HG03196 (cell line): Measurements from ENCODE around the gene KCNJ13.

Source experiments
- ATAC-seq: cut with Tn5 transposase; IDR thresholded peaks from one replicate; pipeline ENCODE4 v1.9.1; 2021; ENCODE audit not compliant: unreplicated experiment

The KCNJ13 gene

DNA sequence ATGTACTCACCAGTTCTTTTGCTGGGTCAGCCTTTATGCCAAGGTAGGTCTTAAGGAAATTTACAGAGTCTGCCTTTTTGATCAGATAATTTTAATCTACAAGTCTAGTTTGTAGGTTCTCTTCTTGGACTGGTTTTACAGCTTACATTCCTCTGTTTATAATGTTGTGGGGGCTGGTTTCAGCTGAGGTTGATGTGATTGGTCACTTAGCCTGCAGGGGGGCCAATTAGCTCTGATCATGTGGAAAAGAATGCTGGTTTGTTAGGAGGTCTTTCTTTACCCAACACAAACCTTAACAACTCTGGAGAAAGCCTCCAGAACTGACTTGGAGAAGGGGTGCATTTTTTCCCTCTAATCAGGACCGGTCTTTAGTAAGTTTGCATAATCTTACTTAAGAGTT lies at the start of gene KCNJ13:
Gene KCNJ13, minus strand, starts transcription at position 131 of the 400 bp plus-strand sequence. CDS start 5,203 bp downstream, outside the sequence.
- ATAC-seq, result no peak

- no peak for ATAC-seq
Measured at GRCh38 chr2:232817756-232818155, 41.4 kb upstream of the KCNJ13 start.

DNA sequence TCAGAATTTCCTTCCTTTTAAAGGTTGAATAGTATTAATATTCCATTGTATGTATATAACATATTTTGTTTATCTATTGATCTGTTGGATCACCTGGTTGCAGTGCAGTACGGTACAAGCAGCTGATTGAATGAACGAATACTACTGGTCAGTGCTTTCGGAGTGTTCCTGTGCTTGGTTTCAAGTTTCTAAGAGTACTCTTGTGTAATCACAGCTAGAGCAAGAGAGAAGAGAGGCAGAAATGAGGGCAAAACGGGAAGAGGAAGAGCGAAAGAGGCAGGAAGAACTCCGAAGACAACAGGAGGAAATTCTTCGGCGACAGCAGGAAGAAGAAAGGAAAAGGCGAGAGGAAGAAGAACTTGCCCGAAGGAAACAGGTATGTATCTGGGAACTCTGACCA lies 40.3 kb upstream of the KCNJ13 start:
- no peak for ATAC-seq

GRCh38 chr2:232815569-232815968 lies 39.2 kb upstream of the KCNJ13 start:
- no peak for ATAC-seq

- ATAC-seq, result no peak
Measured at GRCh38 chr2:232810444-232810843, 34.1 kb upstream of the KCNJ13 start.

DNA sequence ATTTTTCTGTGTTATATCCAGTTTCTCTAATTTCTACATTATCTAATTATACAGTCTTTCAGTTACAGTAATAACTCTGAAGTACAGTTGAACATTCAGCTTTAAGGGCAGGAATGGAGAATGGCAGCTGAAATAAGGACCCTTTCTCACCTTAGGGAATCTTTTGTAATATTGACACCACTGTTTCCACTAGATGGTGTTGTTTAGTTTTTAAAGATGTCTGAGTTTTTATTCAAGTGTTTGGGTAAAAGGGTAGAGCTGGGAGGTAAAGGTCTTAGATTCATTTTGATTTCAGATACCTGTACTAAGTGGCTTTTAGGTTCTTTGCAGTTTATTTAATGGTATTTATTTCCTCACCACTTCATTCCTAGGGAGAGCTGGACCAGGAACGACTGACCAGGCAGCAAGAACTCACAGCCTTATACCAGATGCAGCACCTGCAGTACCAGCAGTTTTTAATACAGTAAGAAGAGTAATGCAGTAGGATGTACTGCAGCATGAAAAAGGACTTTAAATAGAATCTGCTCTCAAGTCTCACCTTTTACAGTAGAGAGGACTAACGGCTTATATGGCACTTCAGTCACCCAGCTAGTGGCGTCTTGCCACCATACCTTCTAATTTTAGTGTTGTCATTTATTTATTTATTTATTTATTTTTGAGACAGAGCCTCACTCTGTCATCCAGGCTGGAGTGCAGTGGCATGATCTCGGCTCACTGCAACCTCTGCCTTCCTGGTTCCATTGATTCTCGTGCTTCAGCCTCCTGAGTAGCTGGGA lies 33.2 kb upstream of the KCNJ13 start:
- ATAC-seq, result no peak

DNA sequence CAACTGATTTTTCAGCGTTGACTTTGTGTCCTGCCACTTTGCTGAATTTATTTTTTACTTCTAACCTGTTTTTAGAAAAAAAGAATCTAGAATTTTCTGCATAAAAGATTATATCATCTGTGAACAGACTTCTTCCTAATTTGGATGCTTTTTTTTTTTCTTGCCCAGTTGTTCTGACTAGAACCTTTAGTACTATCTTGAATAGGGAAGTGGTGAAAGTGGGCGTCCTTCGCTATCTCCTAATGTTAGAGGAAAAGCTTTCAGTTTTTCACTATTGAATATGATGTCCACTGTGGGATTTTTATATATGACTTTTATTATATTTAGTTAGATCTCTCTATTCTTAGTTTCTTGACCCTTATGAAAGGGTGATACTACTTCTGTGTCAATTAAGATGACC lies 25.7 kb upstream of the KCNJ13 start:
- no peak for ATAC-seq

GRCh38 chr2:232800166-232800565 lies 23.8 kb upstream of the KCNJ13 start:
- no peak for ATAC-seq

DNA sequence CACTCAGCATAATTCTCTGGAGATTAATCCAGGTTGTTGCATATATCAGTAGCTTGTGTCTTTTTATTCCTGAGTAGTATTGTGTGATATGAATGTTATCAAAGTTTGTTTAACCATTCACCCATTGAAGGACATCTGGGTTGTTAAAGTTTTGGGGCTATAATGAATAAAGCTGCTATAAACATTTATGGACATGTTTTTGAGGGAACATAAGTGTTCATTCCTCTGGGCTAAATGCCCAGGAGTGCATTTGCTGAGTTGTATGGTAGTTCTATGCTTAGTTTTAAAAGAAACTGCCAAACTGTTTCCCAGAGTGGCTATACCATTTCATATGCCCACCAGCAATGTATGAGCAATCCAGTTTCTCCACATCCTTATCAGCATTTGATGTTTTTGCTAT lies 21.8 kb upstream of the KCNJ13 start:
- no peak for ATAC-seq

DNA sequence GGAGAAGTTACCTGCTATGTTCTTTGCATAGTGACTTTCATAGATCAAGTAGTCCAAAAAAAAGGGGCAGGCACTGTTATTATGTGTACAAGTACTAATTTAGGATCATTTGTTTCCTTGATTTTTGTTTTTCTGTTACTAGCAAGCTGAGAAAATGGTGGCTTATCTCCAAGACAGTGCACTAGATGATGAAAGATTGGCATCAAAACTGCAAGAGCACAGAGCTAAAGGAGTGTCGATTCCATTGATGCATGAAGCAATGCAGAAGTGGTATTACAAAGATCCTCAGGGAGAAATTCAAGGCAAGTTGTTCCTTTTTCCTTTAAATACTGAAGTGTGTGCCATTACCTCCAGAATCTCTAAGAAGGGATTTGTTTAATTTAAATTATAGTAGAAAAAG lies 19.6 kb upstream of the KCNJ13 start:
- ATAC-seq, result no peak

DNA sequence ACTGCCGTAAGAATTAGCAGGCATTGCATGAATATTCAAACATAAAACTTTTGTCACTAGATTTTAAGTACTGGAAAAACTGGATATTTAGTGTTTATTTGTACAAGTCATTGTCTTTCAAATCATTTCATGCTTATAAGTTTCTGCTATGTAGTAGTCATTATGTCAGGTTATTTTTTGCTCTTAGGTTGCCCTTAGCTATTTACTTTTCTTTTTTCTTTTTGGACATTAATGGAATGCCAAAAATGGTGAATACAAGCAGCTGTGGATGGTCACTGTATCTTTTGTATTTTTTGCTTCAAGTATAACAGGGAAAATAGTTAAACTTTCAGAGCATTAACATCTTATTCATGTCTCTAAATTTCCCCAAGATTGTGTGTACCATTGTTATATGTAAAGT lies 18.6 kb upstream of the KCNJ13 start:
- no peak for ATAC-seq

DNA sequence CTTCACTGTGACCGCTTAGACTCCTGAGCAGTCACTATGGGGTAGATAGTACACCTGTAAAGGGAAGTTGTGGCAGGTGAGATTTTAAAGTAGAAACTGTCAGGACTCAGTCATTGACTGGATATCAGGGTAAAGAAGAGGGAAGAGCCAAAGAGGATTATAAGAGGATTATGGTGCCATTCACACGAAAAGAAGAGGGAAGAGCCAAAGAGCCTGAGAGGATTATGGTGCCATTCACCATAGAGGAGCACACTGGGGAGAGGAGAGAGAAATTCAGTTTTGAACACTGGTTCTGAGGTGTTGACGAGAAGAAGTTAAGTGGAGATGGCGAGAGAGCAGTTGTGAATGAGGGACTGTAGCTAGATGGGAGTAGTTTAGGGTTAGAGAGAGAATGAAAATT lies 16.9 kb upstream of the KCNJ13 start:
- ATAC-seq, result no peak

- ATAC-seq, result no peak
Measured at GRCh38 chr2:232791518-232791917, 15.2 kb upstream of the KCNJ13 start.

GRCh38 chr2:232789082-232789481 lies 12.7 kb upstream of the KCNJ13 start:
- no peak for ATAC-seq

DNA sequence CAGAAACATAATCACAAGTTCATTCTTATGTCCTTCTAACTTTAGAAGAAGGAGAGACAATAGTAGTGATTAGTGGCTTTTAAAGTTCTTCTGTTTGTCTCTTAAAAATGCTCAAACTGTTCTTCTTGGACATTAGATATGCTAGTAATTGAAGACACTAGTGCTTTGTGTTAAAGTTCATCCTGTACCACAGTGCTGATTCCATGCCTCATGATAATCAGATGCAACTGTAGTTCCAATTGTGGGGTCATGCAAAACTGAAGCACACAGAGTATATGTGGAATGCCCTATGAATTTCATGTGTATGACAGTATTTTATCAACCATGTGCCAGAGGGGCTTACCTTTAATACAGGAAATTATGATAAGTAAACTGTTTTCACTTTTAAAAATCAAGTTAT lies 11.4 kb upstream of the KCNJ13 start:
- no peak for ATAC-seq

DNA sequence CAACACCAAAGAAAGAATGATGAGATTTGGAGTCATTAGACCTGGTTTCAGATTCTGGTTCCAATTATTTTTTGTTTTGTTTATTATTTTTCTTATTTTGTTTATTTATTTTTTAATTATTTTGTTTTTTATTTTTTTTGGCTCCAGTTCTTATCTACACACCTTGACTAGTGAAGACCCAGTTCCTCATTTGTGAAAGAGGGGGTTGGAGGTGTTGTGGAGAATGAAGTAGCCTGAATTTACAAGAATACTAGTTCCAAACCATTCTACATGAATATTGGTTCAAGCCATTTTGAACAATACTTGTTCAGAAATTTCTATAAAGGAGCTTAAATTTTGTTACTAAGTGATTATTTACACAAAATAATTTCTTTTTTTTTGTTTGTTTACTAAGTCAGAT lies 6.9 kb upstream of the KCNJ13 start:
- ATAC-seq, result no peak

GRCh38 chr2:232781765-232782164 lies 5.4 kb upstream of the KCNJ13 start:
- peak; percentile 93 for ATAC-seq

- ATAC-seq, result no peak
Measured at GRCh38 chr2:232779934-232780333, 3.6 kb upstream of the KCNJ13 start.

DNA sequence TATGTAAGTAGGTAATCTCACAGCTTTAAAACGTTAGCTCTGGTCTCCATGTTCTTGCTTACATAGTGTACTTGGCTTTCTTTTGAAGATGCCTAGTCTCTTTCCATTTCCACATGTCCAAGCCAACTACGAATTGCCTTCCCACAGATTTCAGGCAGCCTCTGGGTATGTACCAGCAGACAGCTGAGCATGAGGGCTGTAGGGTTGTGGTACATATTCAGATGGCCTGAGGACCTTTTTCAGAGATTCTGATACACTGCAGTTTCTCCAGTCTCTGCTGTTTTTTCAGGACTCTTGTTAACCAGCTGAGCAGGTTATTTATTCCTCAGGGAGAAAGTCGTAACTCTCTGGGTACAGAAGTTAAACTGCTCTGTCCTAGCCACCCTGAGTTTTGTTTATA lies 3.1 kb upstream of the KCNJ13 start:
- no peak for ATAC-seq

DNA sequence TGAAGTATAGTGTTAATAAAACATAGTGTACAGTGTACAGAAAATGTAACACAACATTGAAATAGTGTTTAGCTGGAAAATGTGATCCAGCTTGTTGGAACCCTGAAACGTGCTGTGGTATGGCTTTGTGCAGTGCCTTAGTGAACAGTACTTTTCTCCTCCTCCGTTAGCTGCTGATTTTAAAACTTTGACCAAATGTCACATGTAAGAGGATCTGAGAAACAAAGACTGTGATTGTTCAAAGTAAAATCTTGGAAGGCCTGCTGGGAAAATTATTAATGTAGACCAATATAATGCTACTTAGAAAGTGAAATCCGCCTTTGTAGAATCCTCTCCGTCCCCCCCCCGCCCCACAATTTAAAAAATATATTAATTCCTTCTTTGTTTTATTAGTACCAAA lies 911 bp upstream of the KCNJ13 start:
- no peak for ATAC-seq

GRCh38 chr2:232773815-232774214 lies 2.5 kb downstream of the KCNJ13 start:
- ATAC-seq, result no peak

DNA sequence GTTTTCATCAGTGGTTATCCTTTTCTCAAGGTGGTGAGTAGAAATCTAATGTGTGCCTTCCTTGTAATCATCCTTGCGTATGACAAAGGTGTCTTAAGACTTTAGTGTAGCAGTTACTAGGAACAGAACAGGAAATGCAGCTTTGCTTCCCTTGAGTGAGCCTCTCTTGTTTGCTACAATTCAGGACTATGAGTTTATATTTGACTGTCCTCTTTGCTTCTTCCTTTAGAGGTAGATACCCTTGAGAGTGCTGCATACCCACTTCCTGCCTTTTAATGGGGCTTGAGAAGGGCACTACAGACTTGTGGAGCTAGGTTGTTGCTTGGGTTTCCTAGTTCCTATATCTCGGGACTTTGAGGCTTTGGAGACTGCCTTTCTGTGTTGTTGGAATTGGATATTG lies 3.8 kb downstream of the KCNJ13 start:
- ATAC-seq, result peak; percentile 83

DNA sequence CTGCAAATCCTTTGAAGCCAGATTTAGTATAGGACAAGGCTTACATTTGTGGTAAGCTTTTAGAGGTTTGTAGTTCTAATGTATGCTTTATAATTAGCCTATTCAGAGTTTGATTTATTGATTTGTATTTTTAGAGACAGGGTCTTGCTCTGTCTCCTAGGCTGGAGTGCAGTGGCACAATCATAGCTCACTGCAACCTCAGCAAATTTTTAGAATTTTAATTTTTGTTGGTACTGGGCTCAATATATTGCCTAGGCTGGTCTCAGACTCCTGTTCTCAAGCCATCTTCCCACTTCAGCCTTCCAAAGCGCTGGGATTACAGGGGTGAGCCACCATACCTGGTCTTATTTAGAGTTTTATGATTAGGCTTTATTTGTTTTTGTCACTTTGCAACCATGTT lies 4.5 kb downstream of the KCNJ13 start:
- ATAC-seq, result no peak
